ENCODE measurements around the gene SVIL.
"Not testable (repeated sequence)": the region's sequence is repeated elsewhere in the genome, so short reads cannot be mapped to it uniquely, and the experiment has no call there.

Gene SVIL

GRCh38 chr10:29648114-29648982 lies 13.6 kb upstream of the SVIL start:
- peak; percentile 12 to 27 for DNase-seq

DNA sequence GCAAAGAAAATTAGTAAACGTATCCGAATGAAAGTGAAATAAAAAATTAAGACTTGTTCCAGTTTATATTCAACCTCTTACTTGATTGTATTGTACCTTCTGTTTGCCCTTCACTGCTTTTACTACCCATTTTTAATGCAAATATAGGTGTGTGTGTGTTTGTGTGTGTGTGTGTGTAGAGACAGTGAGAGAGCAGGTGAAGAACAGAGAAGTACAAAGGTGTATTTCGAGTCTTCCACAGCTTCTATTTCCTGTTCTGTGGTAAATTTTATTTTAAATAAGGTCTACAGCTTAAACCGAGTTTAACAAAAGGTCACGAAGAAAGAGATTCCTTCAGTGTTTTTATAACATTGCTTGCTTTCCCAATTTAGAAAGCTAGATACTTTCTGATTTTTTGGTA lies 12.7 kb upstream of the SVIL start:
- DNase-seq, result no peak

- DNase-seq, result no peak
Measured at GRCh38 chr10:29646960-29647461, 12.2 kb upstream of the SVIL start.

DNA sequence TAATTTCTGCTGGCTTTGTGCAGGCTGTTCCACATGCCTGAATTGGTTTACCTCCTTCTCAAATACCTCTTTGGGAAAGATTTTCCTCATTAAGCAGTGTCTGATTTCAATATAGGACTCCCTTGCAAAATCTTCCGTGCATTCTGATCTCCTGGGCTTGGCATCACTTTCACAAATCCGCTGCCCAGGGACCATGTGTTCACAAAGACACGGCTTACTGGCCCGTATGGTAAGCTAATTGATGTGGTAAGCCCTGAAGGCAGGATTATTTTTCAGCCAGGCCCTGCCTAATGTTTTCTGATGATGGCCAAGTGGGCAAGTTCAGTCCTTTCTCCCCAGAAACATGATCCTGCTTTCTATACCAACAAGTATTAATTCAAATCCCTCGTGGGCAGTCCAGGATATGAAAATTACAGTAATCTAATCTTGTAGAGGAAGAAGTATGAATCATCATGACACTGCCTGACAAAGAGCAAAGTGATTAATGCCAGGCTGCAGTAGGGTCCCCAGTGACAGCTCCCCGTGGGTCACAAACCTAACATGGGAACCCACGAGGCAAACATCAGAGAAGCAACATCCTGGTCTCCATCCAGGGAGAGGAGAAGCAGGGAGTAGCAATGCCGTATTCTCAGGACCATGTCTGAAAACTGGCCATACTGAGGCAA lies 11.6 kb upstream of the SVIL start:
- DNase-seq, result no peak

DNA sequence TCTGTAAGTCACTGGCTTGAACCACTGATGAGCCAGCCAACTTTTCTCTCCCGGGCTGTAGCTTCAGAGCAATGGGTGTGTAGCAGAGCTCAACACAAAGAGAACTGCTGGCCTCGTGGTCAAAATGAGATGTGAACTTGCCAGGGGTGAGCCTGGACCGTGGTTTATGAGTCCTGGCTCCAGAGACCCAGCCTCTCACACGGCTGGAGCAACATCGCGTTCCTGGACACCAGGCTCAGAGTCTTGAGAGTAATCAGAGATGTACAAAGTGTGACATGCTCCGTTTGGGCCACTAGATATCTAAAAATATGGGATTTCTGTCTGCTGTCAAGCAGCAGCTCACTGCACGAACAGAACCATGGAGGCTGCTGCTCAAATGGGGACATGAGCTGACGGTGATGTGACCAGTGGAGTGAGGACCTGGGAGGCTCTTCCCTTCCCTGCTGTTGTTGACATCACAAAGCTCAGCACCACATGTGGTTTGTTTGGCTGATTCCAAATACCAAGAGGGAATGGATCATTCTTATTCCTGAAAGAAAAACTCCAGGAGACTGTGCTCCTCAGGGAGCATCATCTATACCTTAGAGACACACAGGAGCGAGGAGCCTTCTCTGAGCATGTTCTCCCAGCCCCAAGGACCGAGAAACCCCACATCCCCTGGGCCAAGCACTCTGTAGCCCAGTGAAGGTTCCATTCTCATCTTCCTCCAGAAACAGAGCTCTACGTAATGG lies 9.2 kb upstream of the SVIL start:
- DNase-seq, result no peak

DNA sequence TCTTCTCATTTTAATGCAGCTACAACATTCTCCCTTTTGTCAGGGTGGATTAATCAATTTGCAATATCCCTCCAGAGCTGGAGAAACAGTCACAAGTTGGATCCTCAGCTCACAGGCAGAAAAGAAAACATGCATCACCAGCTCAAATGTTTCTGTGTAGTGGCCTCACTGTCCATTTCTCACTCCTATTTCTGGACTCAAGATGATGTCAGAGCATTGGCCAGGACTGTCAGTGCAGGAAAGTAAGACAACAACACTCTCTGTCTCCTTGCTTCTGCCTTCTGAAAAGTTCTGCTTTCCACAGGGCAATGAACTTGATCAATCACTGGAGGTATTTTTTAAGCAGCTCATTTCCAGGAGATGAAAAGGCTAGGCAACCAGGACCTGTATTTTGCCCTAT lies 8.2 kb upstream of the SVIL start:
- no peak for DNase-seq

DNA sequence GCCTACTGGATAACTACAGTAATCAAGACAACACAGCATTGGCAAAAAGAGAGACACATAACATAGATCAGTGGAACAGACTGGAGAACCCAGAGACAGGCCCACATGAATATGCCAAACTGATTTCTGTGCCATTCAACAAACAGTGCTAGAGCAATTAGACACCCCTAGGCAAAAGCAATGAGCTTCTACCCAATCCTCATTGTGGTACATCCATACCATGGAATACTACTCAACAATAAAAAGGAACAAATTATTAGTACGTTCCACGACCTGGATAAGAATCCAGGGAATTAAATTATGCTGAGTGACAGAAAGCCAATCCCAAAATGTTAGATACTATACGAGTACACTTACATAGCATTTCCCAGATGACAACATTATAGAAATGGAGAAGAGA lies 2.8 kb upstream of the SVIL start:
- DNase-seq, result no peak

DNA sequence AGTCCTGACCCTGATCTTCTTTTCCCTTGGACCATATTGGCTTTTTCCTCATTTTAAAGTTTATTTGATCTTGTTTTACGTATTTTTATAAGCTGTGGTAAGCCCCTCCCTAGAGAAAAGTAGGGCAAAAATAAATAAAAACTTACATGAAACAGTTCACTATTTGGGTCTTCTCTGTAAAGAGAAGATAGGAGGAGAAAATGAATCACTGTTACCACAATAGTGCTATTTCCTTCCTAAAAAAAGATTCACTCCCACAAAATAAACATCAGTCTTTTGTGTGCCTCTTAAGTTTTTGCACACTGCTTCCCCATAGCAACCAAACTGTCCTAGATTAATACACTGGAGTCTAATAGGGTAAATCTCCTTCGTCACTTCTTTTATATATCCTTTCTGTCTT lies 1.4 kb upstream of the SVIL start:
- no peak for DNase-seq

- DNase-seq, result peak in 1 of 2 experiments; percentile 9
Measured at GRCh38 chr10:29635711-29636144, 957 bp upstream of the SVIL start.

DNA sequence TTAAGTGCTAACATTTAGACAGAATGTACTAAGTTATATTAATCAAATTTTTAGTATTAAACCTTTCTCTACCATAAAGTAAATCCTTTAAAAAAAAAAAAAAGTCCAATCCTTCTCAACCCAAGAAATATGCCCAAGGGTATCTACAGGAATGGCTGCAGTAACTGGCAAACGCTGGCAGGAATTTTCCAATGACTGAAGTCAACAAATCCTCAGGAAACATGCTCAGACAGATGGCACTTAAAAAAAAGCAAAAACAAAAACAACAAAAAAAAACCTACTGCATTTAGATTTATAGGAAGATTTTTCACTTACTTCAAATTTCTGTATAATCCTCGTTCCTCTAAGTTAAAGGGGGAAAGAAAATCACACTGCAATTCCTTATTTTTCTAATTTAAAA lies 666 bp downstream of the SVIL start:
- DNase-seq, result no peak

DNA sequence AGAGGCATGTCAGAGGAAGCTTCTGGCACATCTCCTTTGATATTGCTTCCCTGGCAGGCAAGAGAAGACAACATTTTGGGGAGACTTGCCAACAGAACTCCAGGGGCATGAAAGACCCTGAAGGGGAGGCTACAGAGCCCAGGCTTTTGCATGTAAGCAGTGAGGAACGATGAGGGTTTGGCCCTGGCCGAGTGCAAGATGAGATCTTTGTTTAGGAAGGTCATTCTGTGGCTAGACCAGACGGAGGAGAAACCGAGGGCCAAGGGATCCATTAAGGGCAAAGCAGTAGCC lies 3.8 kb downstream of the SVIL start:
- no peak for DNase-seq

DNA sequence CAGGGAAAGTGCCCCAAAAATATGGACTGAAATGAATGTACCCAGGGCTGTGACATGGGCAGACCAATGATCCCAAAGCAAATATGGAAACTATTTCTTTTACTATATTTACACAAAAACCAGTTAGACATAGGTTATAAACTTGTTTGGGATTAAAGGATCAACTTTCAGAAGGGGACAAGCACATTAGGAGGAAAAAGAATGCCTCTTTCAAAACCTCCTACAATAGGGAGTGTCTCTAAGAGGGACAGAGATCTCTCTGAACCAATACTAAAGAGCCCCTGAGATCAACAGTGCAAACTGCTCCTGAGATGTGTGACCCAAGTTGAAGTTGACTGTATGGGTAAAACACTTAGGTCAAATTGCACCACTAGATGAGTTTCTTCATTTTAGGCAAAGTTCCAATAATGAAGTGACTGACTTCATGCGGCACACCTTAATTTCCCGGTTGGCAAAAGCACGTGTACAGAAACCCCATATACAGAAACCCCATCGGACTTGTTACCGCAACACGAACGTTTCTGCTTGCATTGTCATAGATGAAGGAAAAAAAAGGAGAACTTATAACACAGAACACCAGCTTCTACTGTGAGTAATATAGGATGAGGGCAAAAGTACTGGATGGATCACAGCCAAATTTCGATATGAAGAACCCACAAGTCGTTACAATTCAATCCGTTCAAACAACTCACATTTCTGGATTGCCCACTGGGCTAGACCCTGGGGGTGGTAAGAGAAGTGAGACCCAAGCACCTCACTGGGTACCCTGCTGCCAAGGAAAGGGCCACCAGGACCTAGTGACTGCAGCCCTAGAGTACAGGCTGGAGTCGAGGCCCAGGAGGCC lies 4.3 kb downstream of the SVIL start:
- no peak for DNase-seq

DNA sequence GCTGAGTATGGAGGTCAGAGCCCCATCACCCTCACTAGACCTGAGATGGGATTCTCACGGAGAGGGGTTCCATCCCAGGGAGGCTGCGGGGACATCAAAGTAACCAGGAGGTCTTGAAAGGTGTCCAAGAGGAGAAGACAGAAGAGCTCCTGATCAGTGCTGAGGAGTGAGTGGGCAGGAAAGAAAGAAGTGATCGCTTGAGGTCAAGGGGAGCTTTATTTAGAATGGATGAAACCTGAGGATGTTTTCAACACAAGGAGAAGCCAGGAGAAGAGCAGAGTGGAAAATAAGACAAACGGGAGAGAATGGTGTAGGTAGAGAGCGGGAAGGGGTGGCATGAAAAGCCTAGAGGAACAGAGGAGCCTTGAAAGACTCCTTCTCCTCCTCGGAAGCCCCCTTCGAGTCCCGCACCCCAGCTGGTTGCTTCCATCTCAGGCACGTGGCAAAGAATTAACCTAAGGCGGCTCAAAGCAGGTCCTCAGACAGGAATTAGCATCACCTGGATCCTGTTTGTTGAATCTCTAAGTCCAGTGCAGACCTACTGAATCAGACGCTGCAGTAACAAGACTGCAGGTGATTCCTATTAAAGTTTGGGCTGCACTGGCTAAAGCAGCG lies 5.8 kb downstream of the SVIL start:
- DNase-seq, result no peak

DNA sequence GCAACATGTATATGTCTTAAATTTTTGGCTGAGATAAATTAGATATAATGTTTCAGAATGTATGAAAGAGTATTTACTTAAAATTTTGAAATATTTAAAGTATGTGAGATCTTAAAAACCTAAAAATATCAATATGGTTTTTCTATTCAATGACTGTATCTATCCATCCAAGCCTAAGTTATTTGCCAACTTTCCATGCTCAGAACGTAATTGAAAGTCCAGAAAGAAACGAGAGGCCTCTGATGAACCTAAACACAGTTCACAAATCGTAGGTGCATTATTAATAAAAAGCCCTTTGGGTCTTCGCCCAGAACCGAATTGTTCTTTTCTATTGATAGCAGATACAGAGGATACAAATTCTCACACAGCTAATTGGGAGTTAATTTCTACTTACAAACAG lies 6.5 kb downstream of the SVIL start:
- no peak for DNase-seq

DNA sequence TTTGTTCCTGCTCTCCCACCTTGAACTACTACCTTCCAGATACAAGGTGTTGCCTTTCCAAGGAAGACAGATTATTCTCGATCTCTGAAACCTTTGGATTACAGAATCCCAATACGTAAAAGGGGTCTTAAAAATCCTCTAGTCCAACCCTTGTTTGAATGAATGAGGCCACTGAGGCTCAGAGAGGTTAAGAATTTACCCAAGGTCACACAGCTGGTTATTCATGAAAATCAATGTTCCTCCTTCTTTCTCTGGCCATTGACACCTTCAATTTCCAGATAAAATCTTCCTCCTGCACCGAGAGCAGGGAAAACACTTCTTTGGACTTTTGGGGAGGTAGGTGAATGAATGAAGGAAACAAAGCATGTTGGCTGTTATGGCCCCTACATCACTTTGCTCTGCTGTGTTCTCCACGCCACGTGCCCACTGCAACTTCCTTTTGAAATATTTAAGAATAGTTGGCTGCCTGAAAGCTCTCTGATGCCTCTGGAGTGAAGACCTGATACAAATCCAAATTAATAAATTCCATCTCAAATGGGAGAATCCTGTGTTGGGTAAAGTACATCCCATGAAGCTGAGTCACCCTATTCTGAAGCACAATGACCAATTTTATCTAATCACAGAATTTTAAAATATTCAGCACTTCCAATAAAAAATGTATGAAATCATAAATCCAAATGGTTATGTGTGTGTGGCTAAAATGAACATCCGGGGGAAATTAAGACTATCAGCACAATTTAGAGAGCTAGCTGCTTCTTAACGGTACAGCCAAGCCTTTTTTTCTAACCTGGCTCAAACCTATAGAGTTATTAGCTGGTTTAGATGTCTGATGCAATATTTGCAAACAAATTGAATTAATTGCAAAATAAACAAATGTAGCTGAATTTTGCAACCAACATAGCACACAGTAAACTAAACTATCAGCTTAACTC lies 7.3 kb downstream of the SVIL start:
- DNase-seq, result no peak

DNA sequence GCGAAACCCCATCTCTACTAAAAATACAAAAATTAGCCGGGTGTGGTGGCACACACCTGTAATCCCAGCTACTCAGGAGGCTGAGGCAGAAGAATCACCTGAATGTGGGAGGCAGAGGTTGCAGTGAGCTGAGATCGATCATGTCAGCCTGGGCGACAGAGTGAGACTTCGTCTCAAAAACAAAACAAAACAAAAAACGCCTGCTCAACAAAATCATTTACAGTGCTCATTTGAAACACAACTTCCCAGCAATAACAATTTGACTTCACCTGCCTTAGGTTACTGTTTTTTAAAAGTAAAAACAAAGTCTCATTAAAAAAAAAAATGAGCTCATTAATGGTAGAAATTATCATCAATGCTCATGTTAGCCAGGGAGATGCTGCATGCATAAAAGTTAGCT lies 10.4 kb downstream of the SVIL start:
- not testable (repeated sequence) for DNase-seq

DNA sequence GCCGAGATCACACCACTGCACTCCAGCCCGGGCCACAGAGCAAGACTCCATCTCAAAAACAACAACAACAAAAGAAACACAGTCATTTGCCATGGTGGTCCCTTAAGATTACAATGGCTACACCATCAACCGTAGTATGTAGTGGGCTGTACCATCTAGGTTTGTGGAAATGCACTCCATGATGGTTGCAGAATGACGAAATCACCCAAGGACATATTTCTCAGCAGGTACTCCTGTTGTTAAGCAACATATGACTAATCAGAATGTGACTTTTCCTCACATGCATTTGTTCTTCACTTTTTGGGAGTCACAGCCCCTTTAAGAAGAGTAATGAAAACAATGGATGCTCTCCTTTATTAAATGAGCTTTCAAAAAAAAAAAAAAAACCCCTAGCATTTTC lies 11.0 kb downstream of the SVIL start:
- no peak for DNase-seq

GRCh38 chr10:29622382-29622922 lies 12.3 kb downstream of the SVIL start:
- no peak for DNase-seq

- DNase-seq, result no peak
Measured at GRCh38 chr10:29621161-29621560, 13.6 kb downstream of the SVIL start.

- no peak for DNase-seq
Measured at GRCh38 chr10:29620112-29620690, 14.6 kb downstream of the SVIL start.

Measured in activated CD4-positive, alpha-beta T cell treated with anti-CD3 and anti-CD28 coated beads, Interleukin-2, amount 50 U/mL, for 48 hours (primary cell).